Myocyte (in vitro differentiated cells): ENCODE results near the gene TBC1D9B. TPM values are rescaled to one million over a fixed set of nuclear protein-coding genes. Genes with fewer than 3 reads are reported as not detected.
"Not testable (repeated sequence)": the region's sequence is repeated elsewhere in the genome, so short reads cannot be mapped to it uniquely, and the experiment has no call there.

Experiments
- DNase-seq: peaks from one replicate; pipeline ENCODE4 v3.0.0-alpha.2; 2012; ENCODE audit warnings: low read depth
- total RNA-seq: library from RNA; depleted of rRNA; stranded (reverse); fragments of >200 nt; gene quantifications from 2 replicates; pipeline ENCODE4 v1.2.3, GENCODE V29; 2014

The TBC1D9B gene
- total RNA-seq, 1 donor from 2014 or later, result 82.2 TPM

DNA sequence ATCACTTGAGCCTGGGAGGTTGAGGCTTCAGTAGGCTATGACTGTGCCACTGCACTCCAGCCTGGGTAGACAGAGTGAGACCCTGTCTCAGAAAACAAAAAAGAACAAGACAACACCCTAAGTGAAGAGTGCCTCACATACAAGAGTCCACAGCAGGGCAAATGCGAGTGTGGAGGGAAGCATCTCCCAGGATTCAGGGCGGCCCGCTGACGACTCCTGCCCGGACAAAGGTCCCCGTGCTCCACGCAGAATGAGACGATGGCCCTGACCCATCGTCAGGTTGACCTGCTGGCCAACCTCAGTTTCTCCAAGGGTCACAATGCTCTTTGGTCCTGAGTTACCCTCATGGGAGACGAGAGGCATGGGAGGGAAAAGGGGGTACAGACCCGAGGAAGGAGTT lies 67.4 kb downstream of the TBC1D9B start:
- DNase-seq, result no peak

DNA sequence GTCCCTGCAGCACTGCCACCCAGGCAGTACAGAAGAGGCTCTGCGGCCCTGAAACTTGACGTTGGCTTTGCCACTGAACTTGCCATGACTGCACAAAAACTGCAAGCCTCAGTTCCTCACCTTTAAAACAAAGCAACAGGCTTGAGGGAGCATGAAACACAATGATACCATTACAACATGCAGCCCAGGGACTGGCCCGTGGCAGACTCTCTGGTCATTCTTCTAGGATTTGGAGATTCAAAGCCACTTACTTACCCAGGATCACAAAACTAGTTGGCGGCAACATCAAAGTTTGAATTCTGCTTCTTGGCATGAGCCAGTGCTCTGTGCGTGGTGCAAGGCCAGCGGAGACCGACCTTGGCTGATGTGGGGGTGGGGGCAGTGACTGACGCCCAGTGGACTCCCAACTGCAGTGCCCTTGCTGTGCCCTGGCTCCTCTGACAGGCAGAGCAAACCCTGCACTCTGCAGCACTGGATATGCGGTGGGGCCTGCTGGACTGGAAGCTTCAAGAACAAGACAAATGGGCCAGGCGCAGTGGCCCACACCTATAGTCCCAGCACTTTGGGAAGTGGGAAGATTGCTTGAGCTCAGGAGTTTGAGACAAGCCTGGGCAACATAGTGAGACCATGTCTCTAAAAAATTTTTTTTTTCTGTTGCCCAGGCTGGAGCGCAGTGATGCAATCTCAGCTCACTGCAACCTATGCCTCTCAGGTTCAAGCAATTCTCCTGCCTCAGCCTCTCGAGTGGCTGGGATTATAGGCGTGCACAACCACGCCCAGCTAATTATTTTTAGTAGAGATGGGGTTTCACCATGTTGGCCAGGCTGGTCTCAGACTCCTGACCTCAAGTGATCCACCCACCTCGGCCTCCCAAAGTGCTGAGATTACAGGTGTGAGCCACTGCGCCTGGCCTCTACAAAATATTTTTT lies 68.1 kb downstream of the TBC1D9B start:
- DNase-seq, result no peak

DNA sequence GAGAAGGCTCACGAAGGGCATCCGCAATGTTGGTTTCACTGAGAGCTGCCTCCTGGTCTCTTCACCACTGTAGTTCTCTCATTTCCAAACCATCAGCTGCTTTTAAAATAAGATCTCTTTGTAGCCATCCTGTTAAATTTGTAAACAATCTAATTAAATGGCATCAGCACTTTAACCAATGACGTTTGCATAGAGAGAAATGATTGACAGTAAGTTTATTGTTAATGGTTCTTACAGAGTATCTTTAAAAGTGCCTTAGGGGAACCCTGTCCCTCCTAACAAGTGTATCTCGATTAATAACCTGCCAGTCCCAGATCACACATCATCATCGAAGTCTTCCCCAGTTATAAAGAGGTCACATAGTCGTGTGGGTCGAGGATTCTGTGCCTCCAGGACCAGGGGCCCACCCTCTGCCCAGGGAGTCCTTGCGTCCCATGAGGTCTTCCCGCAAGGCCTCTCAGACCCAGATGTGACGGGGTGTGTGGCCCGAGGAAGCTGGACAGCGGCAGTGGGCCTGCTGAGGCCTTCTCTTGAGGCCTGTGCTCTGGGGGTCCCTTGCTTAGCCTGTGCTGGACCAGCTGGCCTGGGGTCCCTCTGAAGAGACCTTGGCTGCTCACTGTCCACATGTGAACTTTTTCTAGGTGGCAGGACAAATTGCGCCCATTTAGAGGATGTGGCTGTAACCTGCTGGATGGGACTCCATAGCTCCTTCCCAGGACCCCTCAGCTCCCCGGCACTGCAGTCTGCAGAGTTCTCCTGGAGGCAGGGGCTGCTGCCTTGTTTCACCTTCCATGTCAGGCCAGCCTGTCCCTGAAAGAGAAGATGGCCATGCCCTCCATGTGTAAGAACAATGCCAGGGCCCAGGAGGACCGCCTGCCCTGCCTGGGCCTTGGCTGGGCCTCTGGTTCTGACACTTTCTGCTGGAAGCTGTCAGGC lies 70.4 kb downstream of the TBC1D9B start:
- DNase-seq, result no peak

DNA sequence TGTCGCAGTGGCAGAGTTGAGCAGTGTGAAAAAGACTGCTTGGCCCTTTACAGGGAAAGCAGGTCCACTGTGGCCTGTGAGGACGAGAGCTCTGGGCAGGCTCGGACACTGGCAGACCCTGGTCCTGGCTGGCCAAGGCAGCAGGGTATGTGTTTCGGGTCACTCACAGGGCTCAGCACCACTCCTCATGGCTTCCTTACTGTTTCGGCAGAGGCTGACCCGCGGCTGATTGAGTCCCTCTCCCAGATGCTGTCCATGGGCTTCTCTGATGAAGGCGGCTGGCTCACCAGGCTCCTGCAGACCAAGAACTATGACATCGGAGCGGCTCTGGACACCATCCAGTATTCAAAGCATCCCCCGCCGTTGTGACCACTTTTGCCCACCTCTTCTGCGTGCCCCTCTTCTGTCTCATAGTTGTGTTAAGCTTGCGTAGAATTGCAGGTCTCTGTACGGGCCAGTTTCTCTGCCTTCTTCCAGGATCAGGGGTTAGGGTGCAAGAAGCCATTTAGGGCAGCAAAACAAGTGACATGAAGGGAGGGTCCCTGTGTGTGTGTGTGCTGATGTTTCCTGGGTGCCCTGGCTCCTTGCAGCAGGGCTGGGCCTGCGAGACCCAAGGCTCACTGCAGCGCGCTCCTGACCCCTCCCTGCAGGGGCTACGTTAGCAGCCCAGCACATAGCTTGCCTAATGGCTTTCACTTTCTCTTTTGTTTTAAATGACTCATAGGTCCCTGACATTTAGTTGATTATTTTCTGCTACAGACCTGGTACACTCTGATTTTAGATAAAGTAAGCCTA lies 71.3 kb downstream of the TBC1D9B start:
- DNase-seq, result no peak

DNA sequence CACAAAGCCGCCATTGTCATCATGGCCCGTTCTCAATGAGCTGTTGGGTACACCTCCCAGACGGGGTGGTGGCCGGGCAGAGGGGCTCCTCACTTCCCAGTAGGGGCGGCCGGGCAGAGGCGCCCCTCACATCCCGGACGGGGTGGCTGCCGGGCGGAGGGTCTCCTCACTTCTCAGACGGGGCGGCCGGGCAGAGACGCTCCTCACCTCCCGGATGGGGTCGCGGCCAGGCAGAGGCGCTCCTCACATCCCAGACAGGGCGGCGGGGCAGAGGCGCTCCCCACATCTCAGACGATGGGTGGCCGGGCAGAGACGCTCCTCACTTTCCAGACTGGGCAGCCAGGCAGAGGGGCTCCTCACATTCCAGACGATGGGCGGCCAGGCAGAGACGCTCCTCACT lies 72.8 kb downstream of the TBC1D9B start:
- not testable (repeated sequence) for DNase-seq

DNA sequence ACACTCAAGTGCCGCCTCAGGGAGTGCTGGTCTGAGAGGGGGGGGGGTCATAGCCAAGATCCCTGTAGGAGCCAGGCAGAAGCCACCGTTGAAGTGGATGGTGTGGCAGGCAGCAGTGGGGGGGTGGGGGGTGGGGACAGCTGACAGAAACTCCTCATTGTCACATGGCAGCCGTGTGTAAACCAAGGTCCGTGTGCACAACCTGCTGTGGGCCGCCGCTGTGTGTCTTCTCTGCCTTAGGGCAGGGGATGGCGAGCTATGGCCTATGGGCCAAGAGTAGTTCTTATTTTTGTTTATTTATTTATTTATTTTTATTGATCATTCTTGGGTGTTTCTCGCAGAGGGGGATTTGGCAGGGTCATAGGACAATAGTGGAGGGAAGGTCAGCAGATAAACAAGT lies 73.6 kb downstream of the TBC1D9B start:
- no peak for DNase-seq

DNA sequence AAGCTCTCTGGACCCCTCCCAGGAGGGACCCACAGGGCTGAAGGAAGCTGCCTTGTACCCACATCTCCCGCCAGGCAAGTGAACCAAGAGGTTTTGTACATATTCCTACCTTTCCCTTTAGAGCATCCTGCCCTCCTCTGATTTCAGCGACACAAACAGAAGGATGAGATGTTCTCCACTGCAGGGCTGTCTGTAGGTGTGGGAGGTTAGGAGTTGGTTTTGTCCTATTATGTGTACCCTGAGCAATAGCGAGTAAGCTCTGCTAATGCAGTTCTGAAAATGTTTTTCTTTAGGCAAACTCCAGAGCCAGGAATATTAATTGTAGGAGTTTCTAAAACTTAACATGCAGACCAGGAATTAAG lies 74.0 kb downstream of the TBC1D9B start:
- DNase-seq, result no peak

DNA sequence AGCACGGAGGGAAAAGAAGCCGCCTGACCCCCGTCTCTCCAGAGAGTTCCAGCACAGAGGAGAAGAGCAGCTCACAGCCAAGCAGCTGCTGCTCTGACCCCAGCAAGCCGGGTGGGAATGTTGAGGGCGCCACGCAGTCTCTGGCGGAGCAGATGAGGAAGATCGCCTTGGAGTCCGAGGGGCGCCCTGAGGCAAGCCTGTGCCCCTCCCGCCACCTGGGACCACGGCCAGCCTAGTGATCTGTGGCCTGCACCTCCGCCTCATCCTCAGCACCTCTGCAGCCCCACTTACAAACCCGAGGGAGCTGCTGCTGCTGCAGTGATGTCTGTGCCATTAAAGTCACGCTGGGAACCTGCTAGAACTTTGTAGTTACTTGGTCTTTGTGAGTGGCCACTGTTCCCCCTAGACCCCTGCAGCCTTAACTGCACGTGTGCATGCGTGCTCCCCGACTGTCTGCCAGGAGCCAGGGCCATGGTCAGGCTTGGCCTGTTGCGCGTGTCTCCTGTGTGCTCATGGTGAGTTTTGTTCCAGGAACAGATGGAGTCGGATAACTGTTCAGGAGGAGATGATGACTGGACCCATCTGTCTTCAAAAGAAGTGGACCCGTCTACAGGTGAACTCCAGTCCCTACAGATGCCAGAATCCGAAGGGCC lies 74.5 kb downstream of the TBC1D9B start:
- no peak for DNase-seq

DNA sequence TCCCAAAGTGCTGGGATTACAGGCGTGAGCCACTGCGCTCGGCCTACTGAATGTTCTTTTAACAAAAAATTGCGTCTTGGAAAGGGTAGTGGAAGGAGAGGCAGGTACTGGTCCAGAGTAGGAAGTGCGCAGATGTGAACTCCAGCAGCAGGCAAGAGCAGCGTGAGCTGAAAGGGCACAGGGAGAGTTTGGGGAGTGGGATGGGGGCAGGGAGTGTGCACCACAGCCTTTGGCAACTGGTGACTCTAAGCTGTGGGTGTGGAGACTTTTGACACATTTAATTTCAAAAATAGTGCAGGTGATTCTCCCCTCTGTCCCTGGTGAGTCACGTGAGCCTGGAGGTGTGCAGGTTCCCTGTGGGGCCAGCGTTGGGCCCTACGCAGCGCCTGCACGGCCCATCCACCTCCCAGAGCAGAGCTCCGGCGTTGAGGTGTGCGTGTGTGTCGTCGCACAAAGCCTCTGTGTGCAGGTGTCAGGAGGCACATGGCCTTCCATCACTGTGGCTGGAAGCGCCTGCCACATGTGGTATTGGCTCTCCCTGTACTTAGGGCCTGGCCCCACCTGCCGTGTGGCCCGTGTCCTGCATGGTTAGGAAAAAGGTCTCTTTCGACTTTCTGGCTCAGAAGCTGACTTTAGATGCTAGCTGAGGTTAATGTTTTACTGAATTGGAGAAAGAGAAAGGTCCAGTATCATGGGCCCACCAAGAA lies 75.5 kb downstream of the TBC1D9B start:
- no peak for DNase-seq

DNA sequence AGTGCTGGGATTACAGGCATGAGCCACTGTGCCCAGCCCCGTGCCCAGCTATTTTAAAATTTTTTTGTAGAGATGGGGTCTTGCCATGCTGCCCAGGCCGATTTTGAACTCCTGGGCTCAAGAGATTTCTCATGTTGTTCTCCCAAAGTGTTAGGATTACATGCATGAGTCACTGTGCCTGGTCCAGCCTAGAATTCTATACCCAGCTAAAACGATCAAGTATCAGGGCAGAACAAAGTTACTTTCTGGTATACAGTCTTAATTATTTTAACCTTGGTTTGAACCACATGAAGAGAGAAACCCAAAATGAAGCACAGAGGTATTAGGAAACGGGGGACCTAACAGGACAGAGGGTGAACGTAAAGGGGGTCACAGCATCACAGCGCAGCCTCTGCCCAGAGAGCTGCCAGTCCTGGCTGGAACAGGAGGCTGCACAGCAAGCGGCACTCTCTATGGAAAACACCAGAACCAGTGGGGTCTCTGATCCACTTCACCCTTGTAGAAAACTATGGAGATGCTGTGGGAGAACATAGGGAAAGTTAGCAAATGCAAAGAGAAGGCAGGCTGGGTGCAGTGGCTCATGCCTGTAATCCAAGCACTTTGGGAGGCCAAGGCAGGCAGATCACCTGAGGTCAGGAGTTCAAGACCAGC lies 76.8 kb downstream of the TBC1D9B start:
- no peak for DNase-seq

DNA sequence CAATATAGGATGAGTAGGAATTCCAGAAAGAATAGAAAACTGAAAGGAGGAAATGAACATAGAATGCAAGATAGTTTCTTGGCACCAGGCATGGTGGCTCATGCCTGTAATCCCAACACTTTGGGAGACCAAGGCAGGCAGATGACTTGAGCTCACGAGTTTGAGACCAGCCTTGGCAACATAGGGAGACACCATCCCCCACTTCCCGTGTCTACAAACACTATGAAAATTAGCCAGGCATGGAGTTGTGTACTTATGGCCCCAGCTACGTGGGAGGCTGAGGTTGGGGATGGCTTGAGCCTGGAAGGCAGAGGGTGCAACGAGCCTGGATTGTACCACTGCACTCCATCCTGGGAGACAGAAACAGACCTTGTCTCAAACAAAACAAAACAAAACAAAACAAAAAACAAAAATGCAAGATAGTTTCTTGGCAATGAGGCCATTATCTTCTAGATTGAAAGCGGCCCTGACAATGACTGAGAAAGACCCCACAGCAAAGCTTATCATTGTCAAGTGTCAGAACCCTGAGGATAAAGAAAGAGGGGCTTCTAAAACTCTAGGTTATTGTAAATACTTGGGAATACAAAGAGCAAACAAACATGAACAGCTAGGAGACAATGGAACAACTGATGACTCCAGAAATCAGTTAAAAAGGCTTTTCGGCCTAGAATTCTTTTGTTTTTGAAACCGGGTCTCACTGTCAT lies 77.8 kb downstream of the TBC1D9B start:
- DNase-seq, result no peak

DNA sequence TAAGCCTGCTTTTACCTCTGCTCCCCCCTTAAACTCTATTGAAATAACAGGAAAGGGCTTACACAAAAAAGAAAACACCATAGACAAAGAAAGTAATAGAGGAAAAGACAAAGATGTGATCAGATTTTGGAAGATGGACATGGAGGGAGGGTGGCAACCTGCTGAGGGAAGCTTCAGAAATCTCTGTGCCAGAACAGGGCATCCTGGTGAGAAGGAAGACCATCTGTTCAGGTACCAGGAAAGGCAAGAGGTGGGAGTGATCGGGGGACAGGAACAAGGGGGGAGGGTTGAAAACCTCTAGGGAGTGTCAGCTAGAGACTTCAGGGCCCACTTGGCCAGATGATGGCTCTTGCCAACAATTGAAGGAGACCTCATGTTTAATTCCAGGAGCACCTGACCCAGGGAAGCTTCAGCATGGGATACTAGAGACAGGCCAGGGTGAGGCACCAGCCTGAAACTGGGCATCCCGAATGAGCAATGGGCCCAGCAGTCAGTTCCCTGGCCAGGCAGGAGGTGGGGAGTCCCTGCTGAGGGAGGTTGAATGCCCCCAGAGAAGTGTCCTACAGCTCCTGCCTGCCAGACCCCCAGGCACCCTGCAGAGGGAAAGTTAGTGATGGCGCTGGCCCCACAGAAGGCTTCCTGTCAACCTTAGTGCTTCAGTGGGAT lies 78.8 kb downstream of the TBC1D9B start:
- no peak for DNase-seq

DNA sequence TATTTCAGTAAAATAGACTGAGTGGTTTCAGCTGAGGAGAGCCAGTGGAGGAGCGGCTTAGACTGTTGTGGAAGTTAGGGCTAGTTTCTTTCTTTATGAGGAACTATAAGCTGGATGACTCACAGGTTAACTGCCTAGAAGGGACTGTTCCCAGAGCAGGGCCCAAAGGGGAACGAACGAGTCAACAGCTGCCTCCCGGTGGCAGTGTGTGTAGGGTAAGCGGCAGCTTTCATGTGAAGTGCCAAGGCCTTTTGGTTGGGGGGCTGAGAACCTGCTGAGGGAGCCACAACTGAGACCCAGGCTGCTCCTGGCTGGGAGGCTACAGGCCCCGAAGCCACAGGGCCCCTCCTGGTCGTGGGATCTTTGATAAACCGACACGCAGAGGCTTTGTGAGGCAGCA lies 80.0 kb downstream of the TBC1D9B start:
- peak; percentile 70 for DNase-seq

DNA sequence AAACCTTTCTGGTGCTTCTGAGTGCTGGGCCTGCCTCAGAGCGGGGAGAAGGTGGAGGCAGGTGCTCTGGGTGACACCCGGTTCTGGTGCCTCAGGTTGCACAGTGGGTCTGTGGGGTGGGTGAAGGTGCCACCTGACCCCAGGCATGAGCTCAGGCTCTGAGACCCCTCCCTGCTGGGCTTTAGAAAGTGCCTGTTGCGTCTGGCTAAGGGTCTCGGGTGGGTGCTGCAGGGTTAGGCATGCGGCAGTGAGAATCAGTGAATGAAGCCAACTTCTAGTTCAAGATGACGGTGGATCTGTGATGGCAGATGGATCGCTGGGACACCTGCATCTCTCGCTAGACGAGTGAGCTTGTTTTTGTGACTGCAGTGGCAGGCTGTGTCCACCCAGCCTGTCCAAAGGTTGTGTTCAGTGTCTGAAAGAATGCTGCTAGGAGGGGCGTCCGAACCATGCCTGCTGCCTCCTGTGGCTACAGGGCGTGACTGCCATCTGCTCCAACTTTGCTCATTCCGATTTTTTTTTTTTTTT lies 82.0 kb downstream of the TBC1D9B start:
- peak; percentile 75 for DNase-seq

DNA sequence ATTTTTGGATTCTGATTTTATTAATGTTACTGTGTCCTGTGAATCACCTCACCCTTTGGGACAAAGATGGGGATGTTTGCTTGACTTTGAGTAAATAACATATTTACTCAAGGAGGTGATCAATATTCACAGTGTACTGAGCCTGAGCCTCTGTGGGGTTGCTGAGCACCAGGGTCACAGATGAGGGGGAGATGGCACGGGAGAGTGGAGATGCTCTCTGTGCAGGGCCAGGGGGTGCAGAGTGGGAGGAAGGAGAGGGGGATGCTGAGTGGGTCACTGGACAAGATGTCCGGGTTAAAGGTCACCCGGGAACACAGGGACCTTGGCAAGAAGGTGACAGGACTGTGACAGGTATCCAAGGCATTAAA lies 83.0 kb downstream of the TBC1D9B start:
- no peak for DNase-seq

DNA sequence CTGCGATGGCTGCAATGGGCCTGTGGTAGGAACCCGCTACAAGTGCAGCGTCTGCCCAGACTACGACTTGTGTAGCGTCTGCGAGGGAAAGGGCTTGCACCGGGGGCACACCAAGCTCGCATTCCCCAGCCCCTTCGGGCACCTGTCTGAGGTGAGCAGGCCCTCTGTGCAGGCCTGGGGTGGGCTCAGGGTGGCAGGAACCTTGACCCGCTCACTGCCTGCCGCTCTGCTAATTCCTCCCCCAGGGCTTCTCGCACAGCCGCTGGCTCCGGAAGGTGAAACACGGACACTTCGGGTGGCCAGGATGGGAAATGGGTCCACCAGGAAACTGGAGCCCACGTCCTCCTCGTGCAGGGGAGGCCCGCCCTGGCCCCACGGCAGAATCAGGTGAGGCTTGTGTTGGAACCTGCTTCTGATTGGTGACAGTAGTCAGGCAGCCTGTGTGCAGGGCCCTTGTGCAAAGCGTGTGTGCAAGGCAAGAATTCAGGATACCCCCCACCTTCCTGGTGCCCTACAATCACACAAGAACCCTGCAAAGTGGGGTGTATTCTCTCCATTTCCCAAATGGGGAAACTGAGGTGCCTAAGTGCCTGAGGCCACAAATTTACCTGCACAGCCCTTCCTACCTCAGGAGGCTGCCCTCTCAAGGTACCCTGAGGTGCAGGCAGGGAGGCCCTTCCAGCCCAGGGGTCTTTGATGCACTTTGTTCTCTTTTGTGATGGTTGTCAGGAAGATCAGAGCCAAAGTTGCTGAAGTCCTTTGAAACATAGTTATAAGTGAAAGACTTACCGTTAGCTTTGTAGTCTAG lies 83.6 kb downstream of the TBC1D9B start:
- DNase-seq, result no peak

DNA sequence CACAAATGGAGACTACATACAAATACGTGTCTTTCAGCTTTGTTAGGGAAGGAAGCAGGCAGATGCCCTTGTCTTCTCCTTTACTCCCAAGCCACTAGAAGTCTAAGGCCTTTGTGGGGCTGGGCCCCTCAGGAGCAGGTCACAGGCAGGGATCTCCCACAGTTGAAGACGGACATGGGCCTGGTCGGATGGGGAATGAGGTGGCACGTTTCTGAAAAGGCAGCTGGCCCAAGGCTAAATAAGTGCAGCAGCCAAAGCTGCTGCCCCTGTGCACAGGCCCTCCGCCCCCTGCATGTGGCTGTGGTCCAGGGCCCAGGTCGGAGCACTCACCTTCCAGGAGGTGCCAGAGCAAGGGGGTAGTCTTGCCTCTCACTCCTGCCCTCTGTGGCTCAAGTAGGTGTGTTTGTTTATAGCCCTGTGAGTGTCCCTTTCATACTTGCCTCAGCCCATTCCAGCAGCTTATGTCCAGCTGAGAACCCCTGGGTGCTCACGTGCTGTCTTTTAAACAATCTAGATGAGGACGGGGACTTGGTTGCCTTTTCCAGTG lies 85.2 kb downstream of the TBC1D9B start:
- no peak for DNase-seq
